Cerebellar nuclear complex (tissue), 1 donor: Measurements from ENCODE around the gene BBIP1.

ENCODE experiments used
- DNase-seq, 2 experiments: peaks; one replicate each; lab custom pipeline; 2025; lab: John Stamatoyannopoulos, UW

Gene BBIP1

DNA sequence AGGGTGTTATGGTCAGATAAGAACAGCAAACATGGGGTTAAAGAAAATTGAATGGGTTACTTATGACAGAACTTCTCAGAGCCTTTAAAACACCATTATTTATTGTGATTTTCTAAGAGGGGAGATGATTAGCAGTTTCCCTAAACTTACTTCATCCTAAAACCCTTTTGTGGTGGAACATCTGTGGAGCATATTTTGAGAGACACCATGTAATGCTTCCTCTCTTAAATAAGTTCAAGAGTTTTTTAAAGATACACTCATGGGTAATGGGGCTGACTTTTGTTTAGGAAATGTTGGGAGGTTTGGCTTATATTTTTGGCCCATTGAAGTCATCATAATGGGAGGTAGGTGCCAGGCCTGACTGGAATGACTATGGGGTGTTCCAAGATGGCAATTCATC, 55.6 kb downstream of the BBIP1 start:
- DNase-seq = no peak

DNA sequence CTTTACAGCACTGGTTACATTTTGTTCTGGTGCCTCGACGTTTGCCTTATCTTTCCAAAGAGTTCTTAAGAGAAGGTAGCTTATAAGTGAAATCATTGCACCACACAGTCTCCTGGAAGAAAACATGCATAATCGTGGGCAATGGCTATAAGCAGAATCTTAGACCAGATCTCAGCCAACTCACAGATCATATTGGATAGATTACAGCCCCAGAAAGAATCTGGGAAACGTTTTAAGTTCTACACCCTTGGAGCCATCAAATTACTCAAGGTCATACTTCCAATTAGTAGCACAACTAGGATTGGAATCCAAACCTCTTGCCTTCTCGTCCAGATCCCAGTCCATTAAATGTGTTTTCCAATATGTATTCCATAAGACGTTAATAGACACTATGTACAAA, 56.0 kb downstream of the BBIP1 start:
- no peak for DNase-seq

DNA sequence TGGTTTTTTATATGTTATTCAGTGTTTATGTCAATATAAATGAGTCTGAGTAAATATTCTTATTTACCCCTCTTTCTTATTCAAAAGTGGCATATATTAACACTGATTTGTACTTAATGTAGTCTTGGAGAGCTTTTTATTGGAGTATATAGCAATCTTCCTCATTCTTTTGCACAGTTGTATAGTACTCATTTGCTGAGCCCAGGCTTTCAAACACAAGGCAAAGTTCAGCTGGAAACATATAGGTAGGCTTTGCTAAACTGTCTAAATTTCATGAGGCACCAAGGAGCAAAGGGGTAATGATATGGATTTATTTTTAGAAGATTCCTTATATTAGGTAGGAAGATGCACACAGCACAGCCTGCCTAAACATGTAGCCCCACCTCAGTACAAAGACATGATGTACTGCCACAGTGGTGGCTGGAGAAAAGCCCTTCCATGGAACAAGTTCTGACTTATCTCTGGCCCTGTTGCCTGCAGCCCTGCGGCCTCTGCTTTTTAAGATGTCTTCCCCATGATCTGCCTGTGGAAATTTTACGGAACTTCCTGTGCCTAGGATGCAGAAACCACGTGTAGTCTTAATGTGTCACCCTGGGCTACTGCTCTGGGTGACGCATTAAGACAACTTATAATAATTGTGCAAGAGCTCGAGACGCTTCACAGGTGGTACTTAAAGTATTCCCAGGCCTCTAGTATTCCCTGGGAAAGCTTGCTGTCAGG, 56.9 kb downstream of the BBIP1 start:
- no peak for DNase-seq

DNA sequence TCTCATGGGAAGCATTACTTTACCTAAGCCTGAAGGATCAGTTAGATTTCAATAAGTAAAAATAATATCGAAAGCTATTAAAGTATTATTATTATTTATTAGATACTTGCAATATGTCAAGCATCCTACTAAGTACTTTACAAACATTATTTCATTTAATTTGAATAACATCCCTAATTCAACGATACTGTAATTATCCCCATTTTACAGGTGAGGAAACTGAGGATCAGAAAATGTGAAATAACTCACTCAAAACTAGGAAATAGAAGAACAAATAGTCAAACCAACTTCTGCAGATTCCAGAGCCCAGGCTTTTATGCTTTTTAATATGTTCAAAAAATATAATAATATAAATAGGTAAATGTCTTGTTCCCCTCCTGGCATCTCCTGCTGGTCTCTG, 57.5 kb downstream of the BBIP1 start:
- DNase-seq = no peak

DNA sequence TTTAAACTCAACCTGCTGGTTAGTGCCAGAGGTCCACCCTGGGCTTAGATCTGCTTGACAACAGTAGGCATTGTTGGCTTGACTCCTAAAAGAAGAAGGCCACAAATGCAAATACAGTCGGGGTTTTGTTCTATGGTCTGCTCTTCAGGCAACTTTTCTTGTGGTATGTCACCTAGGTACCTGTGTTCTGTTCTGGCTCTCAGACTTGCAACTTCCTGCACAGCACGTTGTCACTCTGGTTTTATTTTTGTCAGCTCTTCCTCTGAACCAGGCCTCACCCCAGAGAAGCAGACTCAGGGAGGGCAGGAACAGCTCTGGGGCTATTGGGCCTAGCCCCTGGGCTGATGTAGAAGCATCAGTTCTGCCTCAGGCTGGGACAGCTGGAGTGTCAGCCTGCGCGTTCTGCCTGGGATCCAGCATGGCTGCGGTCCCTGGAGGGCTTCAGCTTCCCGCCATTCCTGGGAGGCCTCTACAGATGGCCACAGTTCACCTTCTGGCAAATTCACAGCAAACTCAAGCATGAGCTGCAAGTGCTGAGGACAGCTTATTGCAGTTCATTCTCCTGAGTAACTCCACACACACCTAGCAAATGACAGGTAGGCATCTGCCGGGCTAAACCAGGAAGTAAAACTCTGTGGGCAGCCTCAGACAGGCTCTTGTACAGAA, 58.3 kb downstream of the BBIP1 start:
- DNase-seq = no peak

DNA sequence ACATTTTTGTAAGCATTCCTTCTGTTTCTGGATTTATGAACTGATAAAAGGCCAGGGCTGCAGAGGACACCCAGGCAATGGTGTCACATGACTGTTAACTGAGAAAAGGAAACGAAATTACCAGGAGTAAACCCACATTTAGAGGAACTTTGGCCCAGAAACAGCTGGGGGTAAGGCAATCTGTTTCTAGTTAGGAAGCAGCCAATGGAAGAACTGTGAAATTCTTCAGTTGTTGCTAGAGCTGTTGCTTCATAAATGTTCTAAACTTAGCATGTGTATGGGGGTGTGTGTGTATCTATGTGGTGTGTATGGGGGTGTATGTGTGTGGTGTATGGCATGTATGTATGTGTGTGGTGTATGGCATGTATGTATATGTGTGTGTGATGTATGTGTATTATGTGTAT, 59.0 kb downstream of the BBIP1 start:
- DNase-seq = no peak

DNA sequence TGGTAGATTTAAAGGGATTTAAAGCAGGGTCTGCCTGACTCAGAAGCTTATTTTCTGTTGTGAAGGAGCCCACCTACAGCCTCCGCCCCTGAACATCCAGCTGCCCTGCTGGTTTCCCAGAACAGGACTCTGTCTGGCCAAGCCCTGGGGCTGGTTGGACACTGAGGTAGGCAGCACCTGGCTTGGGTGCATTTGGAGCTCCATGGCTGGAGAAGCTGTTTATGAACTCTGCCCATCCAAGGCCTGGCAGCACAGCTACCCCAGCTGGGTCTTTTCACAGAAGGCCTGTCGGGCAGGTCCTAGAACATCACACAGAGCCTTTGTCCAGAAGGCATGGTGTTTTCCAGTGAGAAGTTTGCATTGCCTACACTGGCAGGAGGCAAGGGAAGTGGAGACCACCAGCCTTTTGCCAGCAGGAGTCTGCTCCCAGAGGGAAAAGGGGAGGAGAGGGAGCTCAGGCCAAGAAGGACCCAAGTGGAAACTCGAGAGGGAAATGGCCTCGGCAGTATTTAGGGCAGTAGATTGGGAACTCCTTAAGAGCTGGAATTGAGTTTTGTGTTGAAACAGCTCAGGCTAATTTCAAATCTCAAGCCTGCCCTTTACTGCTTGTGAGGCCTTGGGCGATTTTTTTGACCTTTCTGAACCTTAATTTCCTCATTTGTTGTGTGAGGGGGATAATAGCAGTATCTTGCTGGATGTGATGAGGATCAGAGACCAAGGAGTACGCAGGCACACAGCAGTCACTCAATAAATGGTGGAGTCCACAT, 59.6 kb downstream of the BBIP1 start:
- no peak for DNase-seq

DNA sequence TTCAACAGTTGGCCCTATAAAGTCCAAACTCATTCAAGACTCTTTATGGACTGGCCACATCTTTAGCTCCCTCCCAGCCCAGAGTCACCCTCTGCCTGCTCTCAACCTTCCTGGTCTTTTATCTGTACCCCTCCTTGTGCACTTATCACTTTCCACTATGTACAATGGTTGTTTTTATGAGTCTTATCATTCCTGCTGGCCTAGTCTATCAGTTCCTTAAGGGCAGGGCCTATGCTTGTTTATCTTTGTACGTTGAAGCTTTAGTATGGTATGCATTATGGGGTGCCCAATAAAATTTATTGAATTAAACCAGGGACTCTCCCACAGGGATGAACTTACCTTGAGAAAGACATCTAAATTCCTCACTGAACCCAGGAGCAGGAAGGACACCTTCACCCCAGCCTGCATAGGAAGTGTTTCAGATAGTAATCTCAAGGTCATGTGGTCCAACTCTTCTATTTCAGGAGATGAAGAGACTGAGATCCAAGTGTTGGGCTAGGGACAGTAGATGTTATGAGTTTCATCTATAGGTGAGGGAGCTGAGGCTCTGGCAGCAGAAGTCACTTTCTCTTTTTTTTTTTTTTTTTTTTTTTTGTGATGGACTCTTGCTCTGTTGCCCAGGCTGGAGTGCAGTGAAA, 60.6 kb downstream of the BBIP1 start:
- DNase-seq = no peak

DNA sequence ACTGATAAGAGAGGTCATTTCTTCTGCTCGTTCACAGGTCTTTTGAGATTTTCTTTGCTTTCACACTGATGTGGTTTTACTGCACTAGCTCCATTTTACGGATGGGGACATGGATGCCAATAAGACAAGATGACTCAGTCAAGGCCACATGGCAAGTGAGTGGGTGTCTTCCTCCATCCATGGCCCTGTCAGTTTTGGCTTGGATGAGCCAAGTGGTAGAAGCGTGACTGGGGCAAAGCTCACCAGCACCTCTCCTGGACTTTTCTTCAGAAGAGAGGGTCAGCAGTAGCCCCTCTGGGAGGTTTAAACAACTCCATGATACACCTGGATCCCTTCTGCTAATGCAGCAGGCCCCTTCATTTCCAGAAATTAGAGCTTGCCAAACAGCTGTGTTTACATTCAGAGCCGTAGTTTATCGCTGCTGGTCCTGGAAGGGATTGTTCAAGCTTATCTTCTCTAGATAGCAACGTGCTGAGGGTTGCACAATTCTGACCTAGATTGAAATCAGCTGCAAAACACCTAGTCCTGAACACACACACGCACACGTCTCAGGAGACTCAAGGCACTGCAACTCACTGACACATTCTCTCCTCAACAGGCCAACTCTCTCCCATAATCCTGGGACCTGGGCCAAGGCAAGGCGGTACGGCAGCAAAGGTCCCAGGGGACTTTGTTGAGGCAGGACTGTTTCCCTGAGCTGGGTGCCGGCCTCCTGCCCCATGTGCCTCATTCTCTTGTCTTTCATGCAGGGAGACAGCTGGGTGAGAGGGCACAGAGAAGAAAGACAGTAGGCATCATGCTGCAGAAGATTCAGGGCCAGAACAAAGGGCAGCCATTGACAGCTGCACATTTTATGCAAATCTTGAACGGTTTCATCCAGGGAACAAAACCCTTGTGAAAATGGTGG, 61.5 kb downstream of the BBIP1 start:
- no peak for DNase-seq

DNA sequence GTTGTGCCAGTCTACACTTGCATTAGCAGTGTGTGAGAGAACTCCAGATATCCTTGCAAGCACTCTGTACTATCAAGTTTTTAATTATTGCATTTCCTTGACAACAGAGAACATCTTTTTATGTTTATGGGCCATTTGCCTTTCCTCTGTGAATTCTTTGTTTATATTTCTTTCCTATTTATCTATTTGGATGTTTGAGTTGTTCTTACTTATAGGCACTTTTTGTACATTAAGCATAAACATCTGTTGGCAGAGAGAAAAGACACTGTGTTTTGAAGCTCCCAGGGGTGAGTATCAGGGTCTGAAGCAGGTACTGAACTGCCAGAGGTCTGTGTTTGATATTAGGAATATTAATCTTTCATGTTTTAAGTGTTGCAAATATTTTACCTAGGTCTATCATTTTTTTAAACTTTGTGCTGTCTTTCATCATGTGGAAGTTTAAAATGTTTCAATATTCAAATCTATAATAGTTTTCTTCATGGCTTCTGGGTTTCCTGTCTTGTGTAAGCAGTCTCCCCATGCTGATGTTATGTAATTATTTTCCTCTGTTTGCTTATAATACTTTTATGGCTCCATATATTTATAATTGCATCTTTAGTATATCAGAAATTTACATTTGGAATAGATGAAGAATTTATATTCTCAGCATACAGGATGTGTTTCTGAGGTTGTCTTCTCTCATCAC, 64.9 kb downstream of the BBIP1 start:
- no peak for DNase-seq

DNA sequence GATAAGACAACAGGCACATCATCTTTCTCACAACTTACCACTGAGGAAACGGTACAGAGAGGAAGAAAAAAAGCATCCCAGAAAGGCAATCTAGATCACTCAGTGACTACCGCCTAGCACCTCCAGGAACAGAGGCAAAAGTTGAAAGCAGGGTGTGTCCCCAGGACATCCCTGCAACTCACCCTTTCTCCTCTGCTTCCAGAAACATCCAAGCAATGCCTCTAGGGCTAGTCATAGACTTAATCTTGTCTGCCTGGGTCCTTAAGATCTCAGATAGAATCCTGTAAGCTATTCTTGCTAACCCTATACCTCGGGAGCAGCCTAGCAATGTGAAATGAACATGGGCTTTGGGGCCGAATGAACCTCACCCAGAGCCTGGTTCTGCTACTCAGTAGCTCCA, 66.0 kb downstream of the BBIP1 start:
- DNase-seq = no peak

DNA sequence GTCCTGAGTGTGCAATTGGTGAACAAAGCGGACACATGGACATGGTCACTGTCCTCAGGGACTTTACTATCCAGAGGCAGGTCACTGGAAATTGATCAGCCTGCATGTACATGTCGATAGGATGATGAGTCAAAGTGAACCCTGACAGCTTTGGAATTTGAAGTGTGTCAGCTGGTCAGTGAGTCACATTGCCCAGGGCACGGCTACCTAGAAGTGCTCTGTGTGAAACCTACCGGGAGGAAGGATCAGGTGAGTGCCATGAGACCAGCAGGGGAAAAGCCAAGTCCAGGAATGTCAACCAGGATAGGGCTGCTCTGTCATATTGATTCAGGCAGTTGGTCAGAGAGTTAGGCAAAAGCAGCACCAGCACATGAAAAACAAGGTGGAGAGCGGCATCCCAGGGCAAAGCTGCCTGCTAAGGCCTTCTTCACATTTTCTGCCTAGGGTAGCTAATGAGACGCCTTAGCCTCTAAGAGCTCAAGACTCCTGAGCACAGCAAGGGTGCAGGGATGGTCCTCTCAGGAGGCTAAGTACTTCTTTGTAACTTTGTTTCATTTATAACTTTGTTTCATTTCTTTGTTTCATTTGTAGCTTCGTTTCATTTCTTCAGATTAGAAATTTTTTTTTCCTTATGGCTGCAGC, 66.6 kb downstream of the BBIP1 start:
- DNase-seq = no peak

DNA sequence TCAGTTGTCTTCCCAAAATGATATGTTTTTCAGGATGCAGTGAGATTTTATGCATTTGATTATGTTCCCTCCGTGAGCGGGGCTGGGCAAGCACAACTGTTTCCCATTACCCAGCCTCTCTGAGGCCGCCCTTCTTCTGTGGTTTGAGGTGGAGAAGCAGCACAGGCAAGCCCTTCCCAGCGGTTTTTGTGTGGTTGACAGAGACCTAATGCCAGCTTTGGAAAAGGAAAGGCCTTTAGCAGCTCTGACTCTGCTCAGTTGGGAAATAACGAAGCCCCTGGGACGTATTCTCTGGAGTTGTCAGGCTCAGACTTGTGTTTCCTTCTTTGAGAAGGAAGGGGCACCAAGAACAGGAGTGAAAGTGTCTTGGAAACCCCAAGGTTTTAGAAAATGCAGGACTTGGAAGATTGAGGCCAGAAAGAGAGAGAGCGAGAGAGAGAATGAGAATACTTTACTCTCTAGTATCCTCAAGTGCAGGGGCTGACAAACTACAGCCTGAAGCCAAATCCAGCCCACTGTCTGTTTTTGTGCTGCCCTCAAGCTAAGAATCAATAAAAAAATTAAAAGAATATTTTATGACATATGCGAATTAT, 67.9 kb downstream of the BBIP1 start:
- DNase-seq = no peak

DNA sequence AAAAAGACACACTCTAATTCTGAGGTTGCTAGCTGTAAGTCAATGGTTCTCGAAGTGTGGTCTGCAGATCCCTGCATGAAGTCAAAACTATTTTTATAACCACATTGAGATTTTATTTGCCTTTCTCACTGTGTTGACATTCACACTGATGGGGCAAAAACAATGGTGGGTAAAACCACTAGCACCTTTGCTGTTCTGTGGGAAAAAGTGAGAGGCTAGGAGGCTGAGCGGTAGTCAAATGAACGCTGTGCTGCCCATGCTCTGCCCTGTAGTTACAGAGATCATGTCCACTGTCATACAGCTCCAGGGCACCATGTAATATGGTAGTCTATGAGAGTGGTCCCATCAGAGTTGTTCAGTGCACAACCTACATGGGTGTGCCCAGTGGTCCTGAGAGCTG, 68.9 kb downstream of the BBIP1 start:
- DNase-seq = no peak
